BE2C (cell line): ENCODE measurements around the gene CDC42BPA.
"Not testable (repeated sequence)": the region's sequence is repeated elsewhere in the genome, so short reads cannot be mapped to it uniquely, and the experiment has no call there.

ENCODE experiments used
- DNase-seq: peaks from one replicate; pipeline ENCODE4 v3.0.0-alpha.2; 2020
- H3K27me3 ChIP-seq: fragments of 250-450 bp; sonication (Bioruptor Pico); 2 replicates; pipeline ENCODE4 v1.5.1; 2020; ENCODE audit warnings: mild to moderate bottlenecking
- H3K36me3 ChIP-seq: fragments of 250-450 bp; sonication (Bioruptor Pico); 2 replicates; pipeline ENCODE4 v1.5.1; 2020; ENCODE audit warnings: mild to moderate bottlenecking
- H3K4me1 ChIP-seq: fragments of 250-450 bp; sonication (Bioruptor Pico); 2 replicates; pipeline ENCODE4 v1.5.1; 2020
- H3K4me3 ChIP-seq: 2 replicates; pipeline ENCODE4 v1.5.1; 2011; ENCODE audit warnings: low read depth, low read length
- H3K9me3 ChIP-seq: fragments of 250-450 bp; sonication (Bioruptor Pico); 2 replicates; pipeline ENCODE4 v1.5.1; 2020
- CTCF ChIP-seq: IDR thresholded peaks from 2 replicates; pipeline ENCODE4 v1.5.1; 2012; ENCODE audit warnings: mild to moderate bottlenecking, low read depth, low read length

Gene CDC42BPA

GRCh38 chr1:227002531-227003049, 315.7 kb downstream of the CDC42BPA start:
- Histone ChIP-seq H3K36me3 (peaks cover 3% of the 10 kb centered on the region), H3K4me1 (no peaks in the 10 kb centered on the region; the same call in 1 of the 2 replicates), H3K9me3 (no peaks in the 10 kb centered on the region), H3K4me3 (no peak overlapping the region), H3K27me3 (no peaks in the 10 kb centered on the region)
- peak; percentile 12 for DNase-seq
- no peak for TF ChIP-seq CTCF

- H3K4me3 ChIP-seq, DNase-seq, H3K27me3 ChIP-seq, H3K36me3 ChIP-seq, H3K4me1 ChIP-seq, H3K9me3 ChIP-seq: not testable (repeated sequence)
These were observed 318.7 kb downstream of the CDC42BPA start for GRCh38 chr1:226999579-226999978.

GRCh38 chr1:226995365-226996332, 322.6 kb downstream of the CDC42BPA start:
- Histone ChIP-seq H3K4me3 (no peak overlapping the region), H3K9me3 (no peaks in the 10 kb centered on the region)

GRCh38 chr1:226994586-226995364, 323.5 kb downstream of the CDC42BPA start:
- TF ChIP-seq CTCF, result no peak
- Histone ChIP-seq H3K4me3 (no peak overlapping the region), H3K27me3 (no peaks in the 10 kb centered on the region), H3K9me3 (no peaks in the 10 kb centered on the region), H3K36me3 (peaks cover 5% of the 10 kb centered on the region; the same call in 1 of the 2 replicates), H3K4me1 (peaks cover 2% of the 10 kb centered on the region; the same call in 1 of the 2 replicates)
- DNase-seq, result peak; percentile 7

More at GRCh38 chr1:226995365-226996332, 322.6 kb downstream of the CDC42BPA start:
- DNase-seq, result no peak
- no peak for TF ChIP-seq CTCF
- Histone ChIP-seq H3K27me3 (no peaks in the 10 kb centered on the region), H3K36me3 (peaks cover 5% of the 10 kb centered on the region; the same call in 1 of the 2 replicates), H3K4me1 (0 out of 2 replicates have a peak, but pooled peaks cover 2% of the 10 kb centered on the region)

GRCh38 chr1:226993814-226994585, 324.3 kb downstream of the CDC42BPA start:
- no peak for TF ChIP-seq CTCF
- Histone ChIP-seq H3K4me1 (peaks cover 2% of the 10 kb centered on the region; the same call in 1 of the 2 replicates), H3K36me3 (peaks cover 5% of the 10 kb centered on the region; the same call in 1 of the 2 replicates), H3K9me3 (no peaks in the 10 kb centered on the region), H3K27me3 (no peaks in the 10 kb centered on the region), H3K4me3 (no peak overlapping the region)
- DNase-seq, result peak; percentile 36

GRCh38 chr1:226991920-226992319, 326.4 kb downstream of the CDC42BPA start:
- Histone ChIP-seq H3K36me3 (peaks cover 15% of the 10 kb centered on the region), H3K27me3 (no peaks in the 10 kb centered on the region), H3K9me3 (no peaks in the 10 kb centered on the region), H3K4me1 (peaks cover 2% of the 10 kb centered on the region; the same call in 1 of the 2 replicates), H3K4me3 (no peak overlapping the region)
- TF ChIP-seq CTCF, result no peak
- no peak for DNase-seq
